Activated naive CD8-positive, alpha-beta T cell treated with anti-CD3 and anti-CD28 coated beads, Interleukin-2, amount 10 ng/mL, durations not matched to agents 7 days and 5 days (primary cell): ENCODE data around the gene S100A13. TPM values are rescaled to one million over a fixed set of nuclear protein-coding genes. Genes with fewer than 3 reads are reported as not detected.

Experiments
- ATAC-seq: fragments of 150-1000 bp; cut with Tn5 transposase; one replicate; pipeline ENCODE4 v1.10.0; 2021; ENCODE audit warnings: low read depth, moderate library complexity
- POLR2A ChIA-PET: fragments of 350-600 bp; sonication (Branson Sonifier 250); formaldehyde crosslinking; loops from one replicate; lab custom pipeline; 2021; ENCODE audit warnings: antibody characterized with exemption; lab: Charles Lee
- DNase-seq: peaks from one replicate; pipeline ENCODE4 v3.0.0; 2021
- H3K27ac Mint-ChIP-seq: one replicate; pipeline ENCODE4 v1.8.0; 2022; ENCODE audit warnings: mild to moderate bottlenecking, mixed read lengths
- H3K27me3 Mint-ChIP-seq: one replicate; pipeline ENCODE4 v1.8.0; 2022; ENCODE audit warnings: mild to moderate bottlenecking, moderate library complexity, mixed read lengths
- H3K36me3 Mint-ChIP-seq: one replicate; pipeline ENCODE4 v1.8.0; 2021; ENCODE audit warnings: mild to moderate bottlenecking, mixed read lengths
- H3K4me1 Mint-ChIP-seq: one replicate; pipeline ENCODE4 v1.8.0; 2021; ENCODE audit warnings: mixed read lengths
- H3K4me3 Mint-ChIP-seq: one replicate; pipeline ENCODE4 v1.8.0; 2022; ENCODE audit warnings: mild to moderate bottlenecking, moderate library complexity, mixed read lengths
- H3K9me3 Mint-ChIP-seq: one replicate; pipeline ENCODE4 v1.8.0; 2021; ENCODE audit warnings: mixed read lengths
- total RNA-seq, 2 experiments: library from RNA; stranded (reverse); gene quantifications; one replicate each; pipeline ENCODE4 v1.2.3, GENCODE V29; 2021

S100A13 gene
- total RNA-seq, 2 experiments from 2014 or later, result 4.8 to 5.3 TPM

DNA sequence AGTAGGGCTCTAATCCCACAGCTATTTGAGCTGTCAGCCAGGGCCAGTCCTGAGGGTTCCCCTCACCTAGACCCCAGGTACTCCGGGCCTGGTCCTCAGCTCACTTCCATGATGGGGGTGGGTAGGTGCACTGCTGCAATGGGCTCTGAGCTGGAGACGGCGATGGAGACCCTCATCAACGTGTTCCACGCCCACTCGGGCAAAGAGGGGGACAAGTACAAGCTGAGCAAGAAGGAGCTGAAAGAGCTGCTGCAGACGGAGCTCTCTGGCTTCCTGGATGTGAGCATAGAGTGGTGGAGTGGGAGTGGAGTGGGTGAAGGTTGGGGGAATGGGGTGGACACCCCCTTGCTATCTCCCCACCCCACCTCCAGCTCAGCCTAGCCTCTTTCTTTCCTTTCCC lies 3.1 kb upstream of the S100A13 start:
- H3K4me1 Mint-ChIP-seq, result peaks cover 21% of the 10 kb centered on the region
- no peak overlapping the region for H3K4me3 Mint-ChIP-seq
- no peak for DNase-seq
- no peak overlapping the region for H3K27ac Mint-ChIP-seq
- POLR2A ChIA-PET, result no interaction called here
- no peaks in the 10 kb centered on the region for H3K9me3 Mint-ChIP-seq
- no peak for ATAC-seq
- peaks cover 9% of the 10 kb centered on the region for H3K36me3 Mint-ChIP-seq
- no peaks in the 10 kb centered on the region for H3K27me3 Mint-ChIP-seq

GRCh38 chr1:153629971-153630370 lies 2.7 kb upstream of the S100A13 start:
- Mint-ChIP-seq H3K27ac (no peak overlapping the region), H3K4me1 (peaks cover 21% of the 10 kb centered on the region), H3K36me3 (peaks cover 8% of the 10 kb centered on the region), H3K9me3 (no peaks in the 10 kb centered on the region), H3K4me3 (no peak overlapping the region), H3K27me3 (no peaks in the 10 kb centered on the region)
- POLR2A ChIA-PET, result no interaction called here
- DNase-seq (no peak), ATAC-seq (no peak)

DNA sequence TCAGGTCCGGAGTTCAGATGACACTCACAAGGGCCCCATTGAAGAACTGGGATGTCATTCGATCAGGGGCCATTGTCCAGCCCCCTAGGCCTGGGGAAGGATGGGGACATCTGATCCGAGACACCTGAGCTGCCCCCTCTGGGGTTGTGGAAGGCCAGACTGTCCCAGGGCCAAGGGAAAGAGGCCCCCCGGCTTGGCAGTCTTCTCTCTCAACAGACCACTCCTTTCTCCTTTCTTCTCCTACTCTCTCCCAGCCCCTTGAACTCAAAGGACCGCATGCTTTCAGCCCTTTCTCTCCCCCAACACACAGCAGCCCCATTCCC lies 2.0 kb upstream of the S100A13 start:
- H3K4me3 Mint-ChIP-seq, result no peak overlapping the region
- H3K36me3 Mint-ChIP-seq, result peaks cover 5% of the 10 kb centered on the region
- H3K27ac Mint-ChIP-seq, result no peak overlapping the region
- peaks cover 21% of the 10 kb centered on the region for H3K4me1 Mint-ChIP-seq
- POLR2A ChIA-PET, result no interaction called here
- H3K27me3 Mint-ChIP-seq, result no peaks in the 10 kb centered on the region
- H3K9me3 Mint-ChIP-seq, result no peaks in the 10 kb centered on the region
- DNase-seq (no peak), ATAC-seq (no peak)

- Mint-ChIP-seq H3K27ac (no peak overlapping the region), H3K4me3 (no peak overlapping the region), H3K36me3 (peaks cover 4% of the 10 kb centered on the region), H3K9me3 (no peaks in the 10 kb centered on the region), H3K4me1 (peaks cover 21% of the 10 kb centered on the region), H3K27me3 (no peaks in the 10 kb centered on the region)
- no peak for DNase-seq
- ATAC-seq, result no peak
- POLR2A ChIA-PET, result no interaction called here
Measured at GRCh38 chr1:153628638-153629342, 1.5 kb upstream of the S100A13 start.

- Mint-ChIP-seq H3K27me3 (no peaks in the 10 kb centered on the region), H3K27ac (peak within 1 kb of the TSS; percentile 26), H3K36me3 (peaks cover 4% of the 10 kb centered on the region), H3K4me1 (peaks cover 13% of the 10 kb centered on the region), H3K9me3 (no peaks in the 10 kb centered on the region), H3K4me3 (no peak within 1 kb of the TSS)
- POLR2A ChIA-PET, result interaction anchor here (0.8 kb wide), 1 partner anchor 29 kb away, joined by 3 read pairs; no protein-coding TSS in a partner anchor
- ATAC-seq (peak; percentile 12), DNase-seq (no peak)
Measured at GRCh38 chr1:153627715-153628626, 666 bp upstream of the S100A13 start, which contains the start of gene S100A1. S100A1 (plus strand) TSS chr1:153628434; CDS start chr1:153630522, 2,088 bp downstream.

DNA sequence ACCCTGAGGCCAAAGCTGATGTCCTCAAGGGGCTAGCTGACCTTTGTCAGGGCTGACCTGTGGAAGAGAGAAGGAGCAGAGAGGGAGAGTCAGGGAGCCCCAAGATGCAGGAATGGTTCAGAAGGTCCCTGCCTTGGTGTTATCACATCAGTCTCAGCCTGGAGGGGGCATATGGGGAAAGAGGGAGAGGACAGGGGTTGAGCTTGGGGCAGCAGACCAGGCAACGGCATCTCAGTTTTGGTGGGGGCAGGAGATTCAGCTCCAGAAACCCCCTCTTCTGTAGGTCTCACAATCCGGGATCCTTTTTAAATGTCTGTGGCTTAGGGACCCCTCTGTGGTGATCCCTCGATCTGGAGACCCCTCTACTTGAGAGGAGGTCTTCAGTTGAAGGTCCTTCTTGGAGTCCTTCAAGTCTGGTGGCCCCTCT lies 815 bp downstream of the S100A13 start:
- Mint-ChIP-seq H3K36me3 (no peaks in the 10 kb centered on the region), H3K27me3 (no peaks in the 10 kb centered on the region), H3K9me3 (no peaks in the 10 kb centered on the region), H3K4me1 (peaks cover 6% of the 10 kb centered on the region), H3K4me3 (no peak overlapping the region), H3K27ac (no peak overlapping the region)
- POLR2A ChIA-PET, result interaction anchor here (1.0 kb wide), 1 partner anchor 23 kb away, joined by 3 read pairs; no protein-coding TSS in a partner anchor
- ATAC-seq (no peak), DNase-seq (no peak)

- Mint-ChIP-seq H3K36me3 (no peaks in the 10 kb centered on the region), H3K27me3 (no peaks in the 10 kb centered on the region), H3K27ac (no peak overlapping the region), H3K9me3 (no peaks in the 10 kb centered on the region), H3K4me1 (peaks cover 4% of the 10 kb centered on the region), H3K4me3 (no peak overlapping the region)
- DNase-seq, result no peak
- no peak for ATAC-seq
- POLR2A ChIA-PET, result no interaction called here
Measured at GRCh38 chr1:153624965-153625611, 2.2 kb downstream of the S100A13 start.

DNA sequence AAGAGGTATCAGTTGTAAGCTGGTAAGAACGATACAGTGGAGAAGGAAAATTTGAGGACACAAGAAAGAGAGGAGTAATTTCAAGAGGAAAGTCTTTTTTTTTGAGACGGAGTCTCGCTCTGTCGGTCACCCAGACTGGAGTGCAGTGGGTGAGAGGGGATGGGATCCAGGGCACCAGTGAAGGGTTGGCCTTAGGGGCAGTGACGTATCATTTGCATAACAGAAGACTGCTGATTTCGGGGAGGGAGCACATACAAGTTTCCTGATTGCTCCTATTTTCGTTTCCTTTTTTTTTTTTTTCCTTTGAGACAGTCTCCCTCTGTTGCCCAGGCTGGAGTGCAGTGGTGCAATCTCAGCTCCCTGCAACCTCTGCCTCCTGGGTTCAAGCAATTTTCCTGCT lies 4.2 kb downstream of the S100A13 start:
- H3K4me1 Mint-ChIP-seq, result peaks cover 4% of the 10 kb centered on the region
- POLR2A ChIA-PET, result no interaction called here
- no peak for ATAC-seq
- H3K4me3 Mint-ChIP-seq, result no peak overlapping the region
- no peak overlapping the region for H3K27ac Mint-ChIP-seq
- no peaks in the 10 kb centered on the region for H3K36me3 Mint-ChIP-seq
- H3K9me3 Mint-ChIP-seq, result no peaks in the 10 kb centered on the region
- H3K27me3 Mint-ChIP-seq, result no peaks in the 10 kb centered on the region
- DNase-seq, result no peak

DNA sequence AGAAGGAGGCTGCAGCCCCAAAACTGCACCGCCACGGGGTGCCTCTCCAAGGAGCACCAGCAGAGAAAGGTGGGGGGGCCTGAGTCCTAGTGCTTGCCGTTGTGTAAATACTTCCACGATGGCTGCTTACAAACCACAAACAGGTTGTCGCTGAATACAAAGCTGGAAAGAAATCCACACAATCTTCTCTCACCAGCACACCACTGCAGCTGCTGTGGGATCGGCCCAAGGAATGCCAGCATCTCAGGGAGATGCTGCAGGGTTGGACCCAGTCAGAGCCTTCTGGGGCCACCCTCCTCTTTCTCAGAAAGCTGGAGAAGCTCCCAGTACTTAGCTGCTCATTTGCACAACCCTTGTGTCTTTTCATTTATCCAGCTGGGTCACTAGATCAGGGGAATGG lies 8.1 kb downstream of the S100A13 start:
- POLR2A ChIA-PET, result interaction anchor here (1.4 kb wide), 1 partner anchor 15 kb away, joined by 3 read pairs; the partner anchor contains the start of gene CHTOP
- Mint-ChIP-seq H3K36me3 (no peaks in the 10 kb centered on the region), H3K27ac (no peak overlapping the region), H3K4me3 (no peak overlapping the region), H3K4me1 (no peaks in the 10 kb centered on the region), H3K9me3 (no peaks in the 10 kb centered on the region), H3K27me3 (no peaks in the 10 kb centered on the region)
- no peak for DNase-seq
- ATAC-seq, result no peak

GRCh38 chr1:153617663-153618062 lies 9.6 kb downstream of the S100A13 start:
- Mint-ChIP-seq H3K9me3 (no peaks in the 10 kb centered on the region), H3K27me3 (no peaks in the 10 kb centered on the region), H3K36me3 (no peaks in the 10 kb centered on the region), H3K27ac (no peak overlapping the region), H3K4me1 (no peaks in the 10 kb centered on the region), H3K4me3 (no peak overlapping the region)
- POLR2A ChIA-PET, result no interaction called here
- no peak for ATAC-seq
- DNase-seq, result no peak

DNA sequence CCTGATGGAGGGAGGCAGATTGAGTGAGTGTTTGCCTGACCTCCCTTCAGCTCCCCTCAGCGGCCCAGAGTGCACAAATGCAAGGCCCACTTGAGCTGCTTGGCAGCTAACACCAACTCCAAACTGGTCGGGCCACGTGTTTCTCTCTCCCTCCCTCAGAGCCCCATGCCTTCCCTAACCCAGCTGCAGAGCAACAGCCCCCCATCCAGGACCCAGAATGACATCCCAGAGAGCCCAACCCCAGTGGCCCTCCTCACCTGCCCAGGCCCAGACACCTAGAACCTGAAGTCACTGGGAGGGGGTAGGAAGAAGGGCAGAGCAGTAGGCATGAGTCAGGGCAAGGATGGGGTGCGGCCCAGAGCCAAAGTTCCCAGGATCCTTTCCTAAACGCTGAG lies 10.4 kb downstream of the S100A13 start:
- no peaks in the 10 kb centered on the region for H3K36me3 Mint-ChIP-seq
- POLR2A ChIA-PET, result no interaction called here
- DNase-seq (no peak), ATAC-seq (no peak)
- H3K4me1 Mint-ChIP-seq, result no peaks in the 10 kb centered on the region
- no peaks in the 10 kb centered on the region for H3K9me3 Mint-ChIP-seq
- peaks cover 2% of the 10 kb centered on the region for H3K27me3 Mint-ChIP-seq
- no peak overlapping the region for H3K27ac Mint-ChIP-seq
- H3K4me3 Mint-ChIP-seq, result no peak overlapping the region

DNA sequence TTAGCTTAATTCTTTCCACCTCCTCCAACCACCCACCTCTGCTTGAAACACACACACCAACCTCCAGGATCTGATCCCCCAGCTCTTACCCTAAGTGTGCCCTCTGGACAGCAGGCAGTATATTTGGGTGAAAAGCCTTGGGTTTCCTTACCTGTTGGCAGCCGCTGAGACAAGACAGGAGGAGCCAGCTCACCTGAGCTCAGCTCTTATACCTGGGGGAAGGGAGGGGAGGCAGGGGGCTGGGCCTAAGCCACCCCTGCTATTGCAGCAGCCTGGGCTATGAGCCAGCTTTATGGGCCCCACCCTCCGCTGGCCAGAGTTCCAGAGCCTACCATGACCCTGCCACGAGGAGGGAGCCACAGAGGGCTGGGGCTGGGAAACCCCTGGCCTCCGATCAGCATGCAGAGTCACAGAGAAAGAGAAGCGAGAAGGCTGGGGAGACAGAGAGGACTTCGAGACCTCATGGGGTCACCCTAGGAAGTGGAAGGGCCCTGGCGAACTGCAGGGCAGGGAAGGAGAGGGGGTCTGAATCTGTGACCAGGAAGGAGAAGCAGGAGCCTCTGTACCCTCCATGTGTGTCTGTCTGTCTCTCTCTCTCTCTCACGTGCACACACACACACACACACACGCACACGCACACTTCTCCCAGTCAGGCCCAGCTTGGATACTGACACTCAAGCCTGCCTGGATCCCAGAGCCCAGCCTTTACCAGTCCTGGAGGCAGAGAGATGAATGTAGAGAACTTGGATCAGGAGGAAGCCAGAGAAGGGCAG lies 11.0 kb downstream of the S100A13 start, which contains the start of gene S100A14:
S100A14 (minus strand) TSS at position 182 of the 773 bp plus-strand sequence. CDS start 467 bp downstream, outside the sequence.
- no peaks in the 10 kb centered on the region for H3K36me3 Mint-ChIP-seq
- ATAC-seq, result no peak
- POLR2A ChIA-PET, result interaction anchor here (1.2 kb wide), 1 partner anchor 17 kb away, joined by 5 read pairs; the partner anchor contains the start of gene CHTOP
- no peak for DNase-seq
- no peak within 1 kb of the TSS for H3K27ac Mint-ChIP-seq
- H3K4me1 Mint-ChIP-seq, result no peaks in the 10 kb centered on the region
- no peaks in the 10 kb centered on the region for H3K9me3 Mint-ChIP-seq
- no peak within 1 kb of the TSS for H3K4me3 Mint-ChIP-seq
- H3K27me3 Mint-ChIP-seq, result peaks cover 3% of the 10 kb centered on the region
